Endothelial cell (in vitro differentiated cells): ENCODE results near the gene SKOR2. TPM values are rescaled to one million over a fixed set of nuclear protein-coding genes. Genes with fewer than 3 reads are reported as not detected.

Experiments used
- DNase-seq: peaks from one replicate; pipeline ENCODE4 v3.0.0; 2021; ENCODE audit warnings: low spot score
- H3K27ac Mint-ChIP-seq: one replicate; pipeline ENCODE4 v1.8.0; 2021; ENCODE audit warnings: mixed read lengths, inconsistent platforms; ENCODE audit not compliant: unreplicated experiment
- H3K27me3 Mint-ChIP-seq: one replicate; pipeline ENCODE4 v1.8.0; 2021; ENCODE audit warnings: mild to moderate bottlenecking, moderate library complexity, mixed read lengths, inconsistent platforms; ENCODE audit not compliant: unreplicated experiment
- H3K36me3 Mint-ChIP-seq: one replicate; pipeline ENCODE4 v1.8.0; 2021; ENCODE audit warnings: mild to moderate bottlenecking, low read depth, mixed read lengths, inconsistent platforms; ENCODE audit not compliant: unreplicated experiment
- H3K4me1 Mint-ChIP-seq: one replicate; pipeline ENCODE4 v1.8.0; 2021; ENCODE audit warnings: mild to moderate bottlenecking, mixed read lengths, inconsistent platforms; ENCODE audit not compliant: unreplicated experiment
- H3K4me3 Mint-ChIP-seq: one replicate; pipeline ENCODE4 v1.8.0; 2021; ENCODE audit warnings: mild to moderate bottlenecking, mixed read lengths, inconsistent platforms; ENCODE audit not compliant: unreplicated experiment
- H3K9me3 Mint-ChIP-seq: one replicate; pipeline ENCODE4 v1.8.0; 2021; ENCODE audit warnings: mixed read lengths, inconsistent platforms; ENCODE audit not compliant: unreplicated experiment
- total RNA-seq: library from RNA; stranded (reverse); fragmentation: NEBNext Ultra II Directional; extraction: Animal tissue kit (Norgen Biotek cat#: 25700); gene quantifications from one replicate; pipeline ENCODE4 v1.2.1, GENCODE V29; 2021; ENCODE audit not compliant: unreplicated experiment
- TF ChIP-seq, protein P1 (sequence below): fragments of 200-600 bp; sonication (generic); IDR thresholded peaks from one replicate; pipeline ENCODE4 v1.5.0; 2021; ENCODE audit warnings: antibody characterized with exemption; ENCODE audit not compliant: unreplicated experiment

Gene SKOR2
- total RNA-seq, 1 donor from 2014 or later: 0.38 TPM

DNA sequence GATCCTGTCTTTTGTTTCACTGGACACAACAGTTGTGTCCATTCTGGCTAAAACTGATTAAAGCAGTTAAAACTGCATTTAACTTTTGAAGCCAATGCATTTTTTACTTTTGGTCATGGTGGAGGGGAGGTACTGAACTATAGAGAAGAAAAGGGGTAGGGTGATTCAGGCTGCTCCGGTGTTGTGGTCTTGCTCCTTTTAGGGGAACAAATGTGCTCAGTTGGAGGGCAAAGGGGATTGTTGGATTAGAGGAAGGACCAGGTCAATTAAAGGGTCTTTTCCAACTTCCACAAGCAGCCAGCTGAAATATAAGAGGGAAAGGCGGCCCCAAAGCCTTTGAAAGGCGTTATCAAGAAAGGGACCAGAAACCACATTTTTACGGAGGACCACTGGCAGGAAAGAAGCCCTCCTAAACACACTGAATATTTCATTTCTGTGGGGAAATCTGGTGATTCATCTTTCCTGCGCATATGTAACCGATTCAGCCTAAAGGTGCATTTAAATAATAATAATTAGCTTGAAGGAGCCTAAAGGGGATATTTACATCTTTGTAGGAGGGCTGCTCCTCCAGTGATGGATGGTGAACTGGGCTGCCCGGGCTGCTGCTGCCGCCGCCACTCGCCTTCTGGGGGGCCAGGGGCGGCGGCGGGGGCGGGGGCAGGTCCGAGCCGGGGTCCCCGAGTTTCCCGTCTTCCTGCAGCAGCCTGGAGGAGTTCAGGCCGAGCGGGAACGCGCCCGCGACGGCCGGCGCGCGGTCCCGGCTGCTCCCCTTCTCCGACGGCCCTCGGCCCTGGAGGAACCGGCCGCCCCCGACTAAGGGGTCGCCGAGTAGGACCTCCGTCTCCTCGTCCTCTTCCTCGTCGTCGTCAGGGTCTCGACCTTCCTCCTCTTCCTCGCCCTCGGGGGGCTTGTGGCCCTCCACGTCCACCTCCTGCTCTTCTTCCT, 5.2 kb downstream of the SKOR2 start:
- Mint-ChIP-seq H3K27ac (no peak overlapping the region), H3K36me3 (peaks cover 5% of the 10 kb centered on the region), H3K27me3 (peaks cover 25% of the 10 kb centered on the region), H3K9me3 (no peaks in the 10 kb centered on the region), H3K4me3 (peak overlapping the region; percentile 32), H3K4me1 (peaks cover 3% of the 10 kb centered on the region)
- TF ChIP-seq, protein P1, sequence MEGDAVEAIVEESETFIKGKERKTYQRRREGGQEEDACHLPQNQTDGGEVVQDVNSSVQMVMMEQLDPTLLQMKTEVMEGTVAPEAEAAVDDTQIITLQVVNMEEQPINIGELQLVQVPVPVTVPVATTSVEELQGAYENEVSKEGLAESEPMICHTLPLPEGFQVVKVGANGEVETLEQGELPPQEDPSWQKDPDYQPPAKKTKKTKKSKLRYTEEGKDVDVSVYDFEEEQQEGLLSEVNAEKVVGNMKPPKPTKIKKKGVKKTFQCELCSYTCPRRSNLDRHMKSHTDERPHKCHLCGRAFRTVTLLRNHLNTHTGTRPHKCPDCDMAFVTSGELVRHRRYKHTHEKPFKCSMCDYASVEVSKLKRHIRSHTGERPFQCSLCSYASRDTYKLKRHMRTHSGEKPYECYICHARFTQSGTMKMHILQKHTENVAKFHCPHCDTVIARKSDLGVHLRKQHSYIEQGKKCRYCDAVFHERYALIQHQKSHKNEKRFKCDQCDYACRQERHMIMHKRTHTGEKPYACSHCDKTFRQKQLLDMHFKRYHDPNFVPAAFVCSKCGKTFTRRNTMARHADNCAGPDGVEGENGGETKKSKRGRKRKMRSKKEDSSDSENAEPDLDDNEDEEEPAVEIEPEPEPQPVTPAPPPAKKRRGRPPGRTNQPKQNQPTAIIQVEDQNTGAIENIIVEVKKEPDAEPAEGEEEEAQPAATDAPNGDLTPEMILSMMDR: no peak
- no peak for DNase-seq

DNA sequence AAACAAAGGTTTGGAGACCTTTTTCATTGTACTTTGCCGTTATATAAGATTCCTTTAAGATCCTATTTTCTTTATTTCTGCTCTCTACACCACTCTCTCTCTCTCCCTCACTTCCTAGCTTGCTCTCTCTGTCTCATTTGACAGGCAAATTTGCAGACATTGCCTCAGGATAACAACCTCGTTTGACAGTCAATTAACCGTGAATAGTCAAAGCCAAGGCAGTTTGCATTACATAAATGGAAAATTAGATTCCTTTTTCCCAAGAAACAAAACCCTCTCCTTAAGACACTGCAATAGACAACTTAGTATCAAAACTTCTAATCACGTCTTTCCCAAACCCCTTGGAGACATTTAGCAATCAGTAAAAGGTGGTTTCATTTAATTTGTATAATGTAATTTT, 7.4 kb downstream of the SKOR2 start:
- no peak overlapping the region for H3K27ac Mint-ChIP-seq
- H3K27me3 Mint-ChIP-seq: peaks cover 20% of the 10 kb centered on the region
- TF ChIP-seq, protein P1: no peak
- no peaks in the 10 kb centered on the region for H3K4me1 Mint-ChIP-seq
- H3K9me3 Mint-ChIP-seq: no peaks in the 10 kb centered on the region
- H3K36me3 Mint-ChIP-seq: peaks cover 5% of the 10 kb centered on the region
- no peak for DNase-seq
- no peak overlapping the region for H3K4me3 Mint-ChIP-seq

DNA sequence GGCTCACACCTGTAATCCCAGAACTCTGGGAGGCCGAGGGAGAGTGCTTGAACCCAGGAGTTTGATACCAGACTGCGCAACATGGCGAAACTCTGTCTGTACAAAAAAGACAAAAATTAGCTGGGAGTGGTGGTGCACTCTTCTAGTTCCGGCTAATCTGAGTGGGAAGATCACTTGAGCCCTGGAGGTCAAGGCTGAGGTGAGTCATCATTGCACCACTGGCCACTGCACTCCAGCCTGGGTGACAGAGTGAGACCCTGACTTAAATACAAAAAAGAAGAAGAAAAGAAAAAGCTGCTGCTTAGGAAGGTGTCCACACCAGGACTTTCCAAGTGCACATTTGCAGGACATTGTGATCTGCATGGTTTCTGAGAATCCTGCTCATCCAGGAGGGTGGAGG, 16.4 kb downstream of the SKOR2 start:
- no peaks in the 10 kb centered on the region for H3K4me1 Mint-ChIP-seq

DNA sequence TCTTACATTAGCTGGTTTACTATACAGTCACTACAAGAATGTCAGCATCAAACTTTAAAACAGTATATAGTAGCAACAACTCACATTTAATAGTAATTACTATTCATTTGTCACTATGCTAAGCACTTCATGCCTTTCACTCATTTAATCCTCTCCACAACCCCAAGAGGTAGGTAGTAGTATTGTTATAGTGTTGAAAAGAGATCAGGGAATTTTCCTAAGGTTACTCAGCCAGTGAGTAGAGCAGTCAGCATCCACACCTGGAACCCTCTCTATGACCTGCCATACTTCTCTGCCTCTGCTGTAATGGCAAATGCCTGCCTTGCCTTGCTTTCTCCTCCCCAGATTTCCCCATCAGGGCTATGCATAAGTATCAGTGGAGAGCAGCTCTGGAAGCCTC, 24.8 kb downstream of the SKOR2 start:
- Mint-ChIP-seq H3K36me3 (no peaks in the 10 kb centered on the region), H3K4me1 (no peaks in the 10 kb centered on the region), H3K27ac (no peak overlapping the region), H3K4me3 (no peak overlapping the region), H3K27me3 (no peaks in the 10 kb centered on the region), H3K9me3 (no peaks in the 10 kb centered on the region)
- TF ChIP-seq, protein P1: no peak
- no peak for DNase-seq

More for the DNA sequence above, 16.4 kb downstream of the SKOR2 start:
- no peaks in the 10 kb centered on the region for H3K36me3 Mint-ChIP-seq
- no peak for DNase-seq
- H3K27me3 Mint-ChIP-seq: peaks cover 2% of the 10 kb centered on the region
- H3K9me3 Mint-ChIP-seq: no peaks in the 10 kb centered on the region
- TF ChIP-seq, protein P1: no peak
- no peak overlapping the region for H3K27ac Mint-ChIP-seq
- H3K4me3 Mint-ChIP-seq: no peak overlapping the region

DNA sequence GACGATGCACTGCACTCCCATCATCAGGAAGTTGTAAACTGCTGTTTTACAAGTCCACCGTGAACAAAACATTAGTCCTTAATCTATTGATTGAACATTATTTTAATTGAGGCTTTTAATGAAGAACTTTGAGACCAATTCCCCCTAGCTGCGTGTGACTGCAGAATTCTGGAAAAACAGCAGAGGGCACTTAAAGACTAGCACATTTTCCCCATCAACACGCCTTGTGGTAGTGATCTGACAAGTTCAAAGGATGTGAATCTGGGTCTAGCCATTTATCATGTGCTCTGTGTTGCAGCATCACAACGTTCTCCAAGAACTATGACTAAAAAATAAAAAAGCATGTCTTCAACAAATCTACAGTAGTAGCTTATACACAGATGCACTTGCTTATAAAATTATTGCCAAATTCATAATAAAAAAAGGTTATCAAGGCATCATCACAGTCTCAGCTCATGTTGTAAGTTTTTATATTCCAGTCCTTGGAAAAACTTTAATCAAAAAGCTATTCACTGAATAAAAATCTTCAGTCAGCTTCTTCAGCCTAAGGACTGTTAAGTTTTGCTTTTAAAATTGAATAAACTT, 35.8 kb downstream of the SKOR2 start:
- H3K27me3 Mint-ChIP-seq: no peaks in the 10 kb centered on the region
- no peak overlapping the region for H3K4me3 Mint-ChIP-seq
- TF ChIP-seq, protein P1: peak; percentile 64
- no peaks in the 10 kb centered on the region for H3K4me1 Mint-ChIP-seq
- no peak overlapping the region for H3K27ac Mint-ChIP-seq
- DNase-seq: peak; percentile 43
- H3K9me3 Mint-ChIP-seq: no peaks in the 10 kb centered on the region
- H3K36me3 Mint-ChIP-seq: no peaks in the 10 kb centered on the region
